C4-2B (cell line): ENCODE results near the gene GPX1.
"Not testable (repeated sequence)": the region's sequence is repeated elsewhere in the genome, so short reads cannot be mapped to it uniquely, and the experiment has no call there.

Experiments
- H3K27ac ChIP-seq: fragments of 450-650 bp; 2 replicates; pipeline ENCODE4 v1.5.1; 2017
- CTCF ChIP-seq: fragments of 450-650 bp; conservative IDR thresholded peaks from 2 replicates; pipeline ENCODE4 v1.5.1; 2017; ENCODE audit warnings: mild to moderate bottlenecking
- ZFX ChIP-seq: fragments of 450-650 bp; IDR thresholded peaks from 2 replicates; pipeline ENCODE4 v1.6.1; 2017

GPX1 gene

DNA sequence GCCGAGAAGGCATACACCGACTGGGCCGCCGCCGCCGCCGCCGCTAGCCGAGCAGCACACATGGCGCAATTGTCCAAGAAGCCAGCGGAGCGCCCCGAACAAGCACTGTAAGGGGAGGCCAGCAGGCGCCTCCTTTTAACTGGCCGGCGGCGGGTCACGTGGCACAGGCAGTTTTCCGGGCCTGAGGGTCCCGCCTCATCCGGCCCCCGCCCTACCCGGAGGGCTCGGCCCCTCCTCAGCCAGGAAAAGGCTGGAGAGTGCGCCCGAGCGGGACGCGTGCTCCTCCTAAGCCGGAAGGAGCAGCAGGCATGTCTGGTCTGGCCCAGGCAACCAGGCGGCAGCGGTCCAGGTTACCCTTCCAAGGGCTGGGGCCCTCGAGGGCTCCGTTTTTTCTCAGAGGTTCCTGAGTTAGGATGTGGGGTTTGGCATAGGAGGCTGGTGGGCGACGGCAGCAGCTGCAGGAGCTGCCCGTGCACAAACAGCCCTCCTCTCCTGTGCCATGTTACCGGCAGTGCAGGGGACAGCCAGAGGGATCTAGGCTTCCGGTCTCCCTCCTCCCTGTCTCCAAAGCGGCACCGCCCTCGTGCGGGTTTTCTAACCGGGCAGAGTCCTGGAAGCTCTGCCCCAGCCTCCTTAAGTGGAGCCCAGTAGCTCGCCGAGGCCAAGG lies at the start of gene GPX1:
Gene GPX1 (minus strand): TSS at position 137 of the 667 bp plus-strand sequence. CDS start 75 bp downstream, at position 62.
- TF ChIP-seq CTCF (no peak), ZFX (no peak; the same call in 1 of the 2 replicates)

GRCh38 chr3:49406571-49407565 lies 48.7 kb upstream of the GPX1 start:
- TF ChIP-seq ZFX (no peak), CTCF (no peak)
- no peak overlapping the region for H3K27ac ChIP-seq

More for the DNA sequence above, at the start of gene GPX1:
- peak within 1 kb of the TSS; percentile 89 for H3K27ac ChIP-seq

- H3K27ac ChIP-seq: not testable (repeated sequence)
Measured at GRCh38 chr3:49405570-49405969, 47.4 kb upstream of the GPX1 start.

DNA sequence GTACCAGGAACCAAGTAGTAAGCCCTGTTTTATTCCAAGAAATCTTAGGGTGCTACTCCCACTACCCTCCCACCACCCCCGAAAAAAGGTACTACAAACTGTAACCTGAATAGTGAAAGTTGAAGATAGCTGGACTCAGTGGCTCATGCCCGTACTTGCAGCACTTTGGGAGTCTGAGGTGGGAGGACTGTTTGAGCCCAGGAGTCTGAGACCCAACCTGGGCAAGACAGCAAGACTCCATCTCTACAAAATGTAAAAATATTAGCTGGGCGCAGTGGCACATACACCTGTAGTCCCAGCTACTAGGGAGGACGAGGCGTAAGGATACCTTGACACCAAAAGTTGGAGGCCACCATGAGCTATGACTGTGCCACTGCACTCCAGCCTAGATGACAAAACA lies 45.7 kb upstream of the GPX1 start:
- H3K27ac ChIP-seq: no peak overlapping the region
- TF ChIP-seq ZFX (no peak), CTCF (no peak)

GRCh38 chr3:49401766-49402165 lies 43.6 kb upstream of the GPX1 start:
- no peak for TF ChIP-seq CTCF
- no peak for TF ChIP-seq ZFX

DNA sequence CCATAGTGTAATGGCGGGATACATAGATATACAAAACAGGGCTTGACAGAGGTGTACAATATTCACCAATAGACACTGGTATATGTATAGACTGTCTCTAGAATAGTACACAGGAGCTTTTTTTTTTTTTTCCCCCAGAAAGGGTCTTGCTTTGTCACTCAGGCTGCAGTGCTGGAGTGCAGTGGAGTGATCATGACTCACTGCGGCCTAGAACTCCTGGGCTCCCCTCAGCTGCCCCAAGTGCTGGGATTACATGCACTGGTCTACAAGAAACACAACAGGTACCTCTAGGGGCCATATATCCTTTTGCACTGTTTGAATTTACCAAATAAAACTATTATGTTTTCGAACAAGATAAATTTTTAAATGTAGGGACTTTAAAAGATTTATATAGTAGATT lies 41.3 kb upstream of the GPX1 start:
- TF ChIP-seq ZFX (no peak), CTCF (no peak)
- H3K27ac ChIP-seq: no peak overlapping the region

More at GRCh38 chr3:49401766-49402165, 43.6 kb upstream of the GPX1 start:
- H3K27ac ChIP-seq: no peak overlapping the region

DNA sequence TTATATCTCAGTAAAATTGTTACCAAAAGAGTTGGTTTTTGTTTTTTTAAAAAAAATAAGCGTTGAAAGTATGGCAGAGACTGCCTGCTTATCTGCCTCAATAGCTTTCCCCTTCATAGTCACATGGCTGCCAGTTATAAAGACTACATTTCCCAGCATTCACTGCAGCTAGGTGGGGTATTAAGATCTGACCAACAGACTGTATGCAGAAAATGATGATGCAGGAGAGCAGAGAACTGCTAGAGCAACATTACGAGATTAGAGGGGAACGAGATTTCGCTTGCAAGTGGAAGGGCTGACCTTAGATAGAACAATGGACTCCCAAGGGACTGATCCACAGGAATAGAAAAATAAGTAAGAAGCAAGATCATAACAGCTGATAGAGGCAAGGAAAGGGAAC lies 39.3 kb upstream of the GPX1 start:
- no peak overlapping the region for H3K27ac ChIP-seq

GRCh38 chr3:49391310-49391709 lies 33.2 kb upstream of the GPX1 start:
- not testable (repeated sequence) for H3K27ac ChIP-seq

More for the DNA sequence above, 39.3 kb upstream of the GPX1 start:
- TF ChIP-seq ZFX (no peak), CTCF (no peak)
